HG03175 (cell line): ENCODE measurements around the gene GIPC1.
"Not testable (repeated sequence)": the region's sequence is repeated elsewhere in the genome, so short reads cannot be mapped to it uniquely, and the experiment has no call there.

ENCODE experiments used
- ATAC-seq: cut with Tn5 transposase; IDR thresholded peaks from one replicate; pipeline ENCODE4 v1.9.1; 2021; ENCODE audit warnings: mild to moderate bottlenecking, moderate library complexity; ENCODE audit not compliant: unreplicated experiment

The GIPC1 gene, protein sequence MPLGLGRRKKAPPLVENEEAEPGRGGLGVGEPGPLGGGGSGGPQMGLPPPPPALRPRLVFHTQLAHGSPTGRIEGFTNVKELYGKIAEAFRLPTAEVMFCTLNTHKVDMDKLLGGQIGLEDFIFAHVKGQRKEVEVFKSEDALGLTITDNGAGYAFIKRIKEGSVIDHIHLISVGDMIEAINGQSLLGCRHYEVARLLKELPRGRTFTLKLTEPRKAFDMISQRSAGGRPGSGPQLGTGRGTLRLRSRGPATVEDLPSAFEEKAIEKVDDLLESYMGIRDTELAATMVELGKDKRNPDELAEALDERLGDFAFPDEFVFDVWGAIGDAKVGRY

GRCh38 chr19:14496029-14496833 lies at the start of gene GIPC1:
TSS of gene GIPC1 (minus strand) at chr19:14496127. CDS start at chr19:14482976, 13,151 bp downstream.
- peak; percentile 79 for ATAC-seq

GRCh38 chr19:14545716-14546082 lies 49.8 kb upstream of the GIPC1 start:
- no peak for ATAC-seq

GRCh38 chr19:14544977-14545715 lies 49.2 kb upstream of the GIPC1 start:
- ATAC-seq = no peak

GRCh38 chr19:14544047-14544446 lies 48.1 kb upstream of the GIPC1 start:
- no peak for ATAC-seq

- ATAC-seq = no peak
Measured at GRCh38 chr19:14542711-14543328, 46.9 kb upstream of the GIPC1 start.

GRCh38 chr19:14541979-14542378 lies 46.1 kb upstream of the GIPC1 start:
- ATAC-seq = not testable (repeated sequence)

DNA sequence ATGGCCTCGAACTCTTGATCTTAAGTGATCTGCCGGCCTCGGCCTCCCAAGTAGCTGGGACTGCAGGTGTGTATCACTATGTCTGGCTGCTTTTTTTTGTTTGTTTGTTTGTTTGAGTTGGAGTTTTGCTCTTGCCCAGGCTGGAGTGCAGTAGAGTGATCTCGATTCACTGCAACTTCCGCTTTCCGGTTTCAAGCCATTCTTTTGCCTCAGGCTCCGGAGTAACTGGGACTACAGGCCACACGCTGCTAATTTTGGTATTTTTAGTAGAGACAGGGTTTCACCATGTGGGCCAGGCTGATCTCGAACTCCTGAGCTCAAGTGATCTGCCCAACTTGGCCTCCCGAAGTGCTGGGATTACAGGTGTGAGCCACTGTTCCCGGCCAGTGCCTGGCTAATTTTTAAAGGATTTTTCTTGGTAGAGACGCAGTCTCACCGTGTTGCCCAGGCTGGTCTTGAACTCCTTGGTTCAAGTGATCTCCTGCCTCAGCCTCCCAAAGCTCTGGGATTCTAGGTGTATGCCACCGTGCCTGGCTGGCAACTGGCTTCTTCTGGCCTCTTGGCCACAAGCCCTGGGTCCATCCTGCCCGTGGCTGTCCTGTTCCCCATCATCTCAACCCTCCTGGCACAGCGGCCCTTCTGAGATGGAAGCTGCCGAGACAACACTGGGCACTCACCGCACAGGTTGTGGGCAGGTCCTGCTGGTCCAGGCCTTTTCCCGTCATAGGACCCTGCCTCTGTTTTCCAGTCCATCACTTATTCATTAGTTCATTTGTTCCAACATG lies 45.0 kb upstream of the GIPC1 start:
- ATAC-seq = no peak

DNA sequence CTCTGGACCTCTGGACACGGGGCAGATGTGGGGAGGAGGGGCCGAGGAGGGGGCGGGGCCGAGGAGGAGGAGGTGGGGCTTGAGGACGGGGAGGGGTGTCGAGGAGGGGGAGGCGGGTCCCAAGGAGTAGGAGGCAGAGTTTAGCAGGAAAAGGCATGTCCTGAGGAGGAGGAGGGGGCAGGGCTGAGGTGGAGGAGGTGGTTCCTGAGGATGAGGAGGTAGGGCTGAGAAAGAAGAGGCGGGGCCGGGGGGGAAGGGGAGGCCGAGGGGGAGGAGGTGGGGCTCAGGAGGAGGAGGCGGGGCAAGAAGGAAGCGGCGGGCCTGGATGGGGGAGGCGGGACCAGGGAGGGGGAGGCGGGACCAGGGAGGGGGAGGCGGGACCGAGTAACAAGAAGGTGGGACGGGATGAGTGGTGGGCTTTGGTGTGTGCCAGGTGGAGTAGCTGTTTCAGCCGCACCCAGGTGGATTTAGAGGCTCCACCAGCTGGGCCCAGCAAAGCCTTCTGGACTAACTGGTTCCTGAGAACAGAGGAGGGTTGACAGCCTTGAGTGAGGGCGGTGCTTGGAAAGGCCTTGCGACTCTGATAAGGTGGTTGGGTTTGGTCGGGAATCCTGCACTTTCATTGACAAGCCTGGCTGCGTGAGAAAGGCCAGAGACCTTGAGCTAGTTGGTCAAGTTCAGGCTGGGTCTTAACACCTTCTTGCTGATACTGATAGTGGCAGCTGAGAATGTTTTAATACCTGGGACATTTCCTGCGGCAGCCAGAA lies 41.2 kb upstream of the GIPC1 start:
- ATAC-seq = no peak

- no peak for ATAC-seq
Measured at GRCh38 chr19:14533450-14533849, 37.5 kb upstream of the GIPC1 start.

DNA sequence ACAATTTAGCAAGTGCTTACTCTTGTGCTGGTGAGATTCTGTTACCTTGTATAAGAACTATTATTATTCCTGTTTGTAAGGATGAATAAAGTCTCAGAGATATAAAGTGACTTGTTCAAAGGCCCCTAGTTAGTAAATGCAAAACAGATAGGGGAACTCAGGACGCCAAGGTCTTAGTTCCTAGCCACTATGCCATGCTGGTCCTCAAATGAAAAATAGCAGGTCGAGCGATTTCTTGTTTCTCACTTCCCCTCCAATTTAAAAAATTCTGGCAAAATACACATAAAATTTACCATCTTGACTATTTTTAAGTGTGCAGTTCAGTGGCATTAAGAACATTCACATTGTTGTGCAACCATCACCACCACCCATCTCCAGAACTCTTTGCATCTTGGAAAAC lies 34.6 kb upstream of the GIPC1 start:
- no peak for ATAC-seq

DNA sequence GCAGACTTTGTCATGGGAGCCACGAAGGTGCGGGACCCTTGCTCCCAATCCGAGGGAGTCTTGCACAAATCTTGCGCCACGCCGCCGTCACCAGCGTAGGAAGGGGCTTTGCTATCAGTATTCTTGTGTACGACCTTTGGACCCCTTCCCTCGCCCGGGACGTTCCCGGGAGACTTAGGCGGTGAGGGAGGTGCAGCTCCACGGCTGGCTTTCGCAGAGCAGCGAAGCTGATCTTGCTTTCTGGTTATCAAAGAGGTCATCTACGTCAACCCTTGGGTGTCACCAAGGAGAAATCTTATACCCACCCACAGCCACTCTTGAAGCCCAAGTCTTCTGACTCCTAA lies 34.0 kb upstream of the GIPC1 start:
- no peak for ATAC-seq

- ATAC-seq = peak; percentile 97
Measured at GRCh38 chr19:14529254-14530004, 33.5 kb upstream of the GIPC1 start, which contains the start of gene TECR. TSS of gene TECR (plus strand) at chr19:14529594. CDS start at chr19:14529697, 103 bp downstream.

- ATAC-seq = no peak
Measured at GRCh38 chr19:14528419-14529253, 32.7 kb upstream of the GIPC1 start.

DNA sequence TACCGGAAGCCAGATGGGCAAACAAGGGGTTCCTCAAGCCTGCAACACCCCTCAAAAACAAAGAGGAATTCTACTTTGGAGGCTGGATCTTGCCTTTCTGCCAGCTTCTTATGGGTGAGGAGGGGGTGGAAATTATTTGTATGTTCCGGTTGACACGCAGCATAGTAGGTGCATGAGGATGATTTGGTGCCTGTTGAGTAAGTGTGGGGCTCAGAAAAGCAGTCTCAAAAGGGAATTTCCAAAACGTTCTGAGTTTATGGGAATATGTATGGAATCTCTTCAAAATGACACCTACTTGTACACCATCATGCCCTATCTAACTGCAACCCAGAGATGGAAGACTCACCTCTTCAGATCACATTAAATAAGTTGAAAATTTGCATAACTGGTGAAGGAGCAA lies 30.5 kb upstream of the GIPC1 start:
- ATAC-seq = no peak

DNA sequence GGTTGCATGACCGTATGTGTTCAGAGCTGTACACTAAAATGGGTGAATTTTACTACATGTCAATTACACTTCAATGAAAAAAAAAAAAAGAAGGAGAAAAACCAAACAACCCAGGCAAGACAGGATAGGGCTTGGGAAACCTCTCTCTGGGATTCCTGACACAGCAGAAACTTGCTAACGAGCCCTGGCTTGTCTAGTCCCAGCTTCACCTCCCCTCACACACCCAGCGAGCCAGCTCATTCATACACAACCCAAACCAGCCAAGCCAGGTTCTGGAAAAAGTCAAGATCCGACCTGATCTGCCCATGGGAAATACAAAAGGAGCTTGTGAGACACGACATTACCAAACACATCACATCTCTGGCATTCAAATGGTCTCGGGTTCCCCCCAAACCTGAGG lies 29.8 kb upstream of the GIPC1 start:
- no peak for ATAC-seq

GRCh38 chr19:14520543-14520942 lies 24.6 kb upstream of the GIPC1 start:
- ATAC-seq = no peak

DNA sequence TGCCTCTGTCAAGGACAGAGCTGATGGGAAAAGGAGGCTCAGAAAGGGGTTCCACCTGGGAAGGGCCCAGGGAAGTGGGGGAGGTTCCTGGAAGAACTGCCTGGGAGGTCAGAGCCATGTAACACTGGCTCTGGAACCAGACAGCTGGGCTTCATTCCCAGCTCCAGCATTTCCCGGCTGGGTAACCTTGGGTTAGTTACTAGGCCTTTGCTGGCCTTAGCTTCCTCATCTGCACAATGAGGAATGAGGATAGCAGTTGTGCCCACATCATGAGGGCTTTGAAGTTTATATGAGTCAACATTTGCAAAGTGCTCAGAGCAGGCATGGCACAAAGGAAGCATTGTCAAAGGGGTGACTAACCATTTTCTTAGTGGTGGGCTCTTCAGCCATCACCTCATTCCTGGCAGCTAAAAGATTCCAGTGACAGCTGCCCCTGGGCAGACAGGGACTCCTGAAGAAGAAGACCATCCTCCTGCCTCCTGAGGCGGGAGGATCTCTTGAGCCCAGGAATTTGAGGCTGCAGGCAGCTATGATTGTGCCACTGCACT lies 24.0 kb upstream of the GIPC1 start:
- ATAC-seq = no peak
